Activated CD8-positive, alpha-beta T cell treated with anti-CD3 and anti-CD28 coated beads, Interleukin-2, amount 10 ng/mL, durations not matched to agents 7 days and 5 days (primary cell): ENCODE measurements around the gene LSAMP. TPM values are rescaled to one million over a fixed set of nuclear protein-coding genes. Genes with fewer than 3 reads are reported as not detected.

Source experiments
- ATAC-seq: fragments of 150-1000 bp; cut with Tn5 transposase; one replicate; pipeline ENCODE4 v1.10.0; 2021; ENCODE audit warnings: moderate library complexity
- CTCF ChIA-PET: fragments of 350-600 bp; sonication (Branson Sonifier 250); formaldehyde crosslinking; loops from one replicate; lab custom pipeline; 2021; ENCODE audit warnings: antibody characterized with exemption; lab: Charles Lee
- POLR2A ChIA-PET: fragments of 350-600 bp; sonication (Branson Sonifier 250); formaldehyde crosslinking; loops from one replicate; lab custom pipeline; 2021; ENCODE audit warnings: antibody characterized with exemption; lab: Charles Lee
- DNase-seq: peaks from one replicate; pipeline ENCODE4 v3.0.0-alpha.2; 2020
- H3K27ac Mint-ChIP-seq: one replicate; pipeline ENCODE4 v1.8.0; 2021; ENCODE audit warnings: mild to moderate bottlenecking, mixed read lengths
- H3K27me3 Mint-ChIP-seq: one replicate; pipeline ENCODE4 v1.8.0; 2021; ENCODE audit warnings: low read depth, mixed read lengths
- H3K36me3 Mint-ChIP-seq: one replicate; pipeline ENCODE4 v1.8.0; 2021; ENCODE audit warnings: low read depth, mixed read lengths
- H3K4me1 Mint-ChIP-seq: one replicate; pipeline ENCODE4 v1.8.0; 2021; ENCODE audit warnings: low read depth, mixed read lengths
- H3K4me3 Mint-ChIP-seq: one replicate; pipeline ENCODE4 v1.8.0; 2021; ENCODE audit warnings: mild to moderate bottlenecking, mixed read lengths
- H3K9me3 Mint-ChIP-seq: one replicate; pipeline ENCODE4 v1.8.0; 2022; ENCODE audit warnings: mixed read lengths; ENCODE audit not compliant: insufficient read depth
- total RNA-seq, 2 experiments: library from RNA; stranded (reverse); gene quantifications; one replicate each; pipeline ENCODE4 v1.2.3, GENCODE V29; 2021

Gene LSAMP
- total RNA-seq, 2 experiments from 2014 or later, result not detected

- H3K36me3 Mint-ChIP-seq, result no peaks in the 10 kb centered on the region
- H3K4me3 Mint-ChIP-seq, result no peak overlapping the region
- no peaks in the 10 kb centered on the region for H3K4me1 Mint-ChIP-seq
- ChIA-PET CTCF (no interaction called here), POLR2A (no interaction called here)
- no peaks in the 10 kb centered on the region for H3K27me3 Mint-ChIP-seq
- H3K9me3 Mint-ChIP-seq, result no peaks in the 10 kb centered on the region
- ATAC-seq (no peak), DNase-seq (no peak)
- no peak overlapping the region for H3K27ac Mint-ChIP-seq
Observed at GRCh38 chr3:116000311-116000710, 445.0 kb downstream of the LSAMP start.

DNA sequence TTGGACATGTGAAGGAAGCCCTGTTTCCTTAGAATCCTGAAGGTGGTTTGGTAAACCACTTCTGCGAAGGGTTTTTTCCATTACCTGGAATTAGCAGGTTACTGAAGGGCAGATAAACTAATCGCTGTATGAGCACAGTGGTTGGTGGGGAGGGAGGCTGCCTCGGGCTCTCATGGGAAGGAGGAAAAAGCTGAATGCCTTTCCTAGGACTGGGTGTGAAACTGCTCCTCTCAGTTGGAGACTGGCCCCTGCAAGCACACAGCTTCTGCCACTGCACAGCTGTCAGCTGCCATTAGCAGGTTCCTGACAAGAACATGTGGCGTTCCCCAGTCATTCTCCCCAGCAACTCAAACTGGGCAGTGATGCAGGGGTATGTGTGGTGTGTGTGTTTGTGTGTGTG is 445.7 kb downstream of the LSAMP start:
- Mint-ChIP-seq H3K4me3 (no peak overlapping the region), H3K4me1 (no peaks in the 10 kb centered on the region), H3K27ac (no peak overlapping the region), H3K9me3 (no peaks in the 10 kb centered on the region), H3K27me3 (no peaks in the 10 kb centered on the region), H3K36me3 (no peaks in the 10 kb centered on the region)
- no peak for DNase-seq
- POLR2A ChIA-PET, result no interaction called here
- CTCF ChIA-PET, result no interaction called here
- ATAC-seq, result no peak

DNA sequence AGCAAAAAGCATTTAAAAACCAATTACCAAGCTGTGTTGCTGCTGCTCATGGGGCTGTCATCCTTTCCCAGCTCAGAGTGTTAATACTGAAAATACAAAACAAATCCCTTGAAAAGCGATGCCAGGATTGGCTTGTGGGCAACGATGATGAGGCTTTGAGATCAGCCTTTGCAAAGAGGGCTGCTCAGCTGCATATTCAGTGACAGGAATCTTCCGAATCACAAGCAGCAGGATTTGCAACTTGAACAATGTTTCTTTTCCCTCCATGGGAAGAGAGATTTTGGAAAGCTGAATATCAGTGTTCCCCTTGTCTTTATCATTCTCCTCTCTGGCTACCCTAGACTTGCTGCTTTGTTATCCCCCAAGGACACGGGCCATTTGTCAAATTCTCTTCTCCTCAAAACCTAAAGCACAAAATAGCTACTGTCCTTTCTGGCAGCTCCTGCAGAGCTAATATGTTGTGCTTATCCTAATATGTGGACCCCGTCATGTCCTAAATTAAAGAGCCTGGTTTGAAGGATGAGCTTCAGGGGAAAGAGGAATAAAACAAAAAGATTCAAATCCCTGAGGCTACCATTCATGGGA is 446.2 kb downstream of the LSAMP start:
- H3K27ac Mint-ChIP-seq, result no peak overlapping the region
- H3K9me3 Mint-ChIP-seq, result no peaks in the 10 kb centered on the region
- ATAC-seq (no peak), DNase-seq (no peak)
- CTCF ChIA-PET, result no interaction called here
- no peaks in the 10 kb centered on the region for H3K4me1 Mint-ChIP-seq
- H3K27me3 Mint-ChIP-seq, result no peaks in the 10 kb centered on the region
- POLR2A ChIA-PET, result no interaction called here
- no peaks in the 10 kb centered on the region for H3K36me3 Mint-ChIP-seq
- H3K4me3 Mint-ChIP-seq, result no peak overlapping the region

- H3K4me3 Mint-ChIP-seq, result no peak overlapping the region
- ATAC-seq, result no peak
Observed at GRCh38 chr3:115996420-115997108, 448.7 kb downstream of the LSAMP start.

GRCh38 chr3:115990669-115991068 is 454.6 kb downstream of the LSAMP start:
- H3K27ac Mint-ChIP-seq, result no peak overlapping the region
- ATAC-seq, result no peak
- H3K9me3 Mint-ChIP-seq, result no peaks in the 10 kb centered on the region
- ChIA-PET POLR2A (no interaction called here), CTCF (no interaction called here)
- no peaks in the 10 kb centered on the region for H3K4me1 Mint-ChIP-seq
- H3K4me3 Mint-ChIP-seq, result no peak overlapping the region
- no peaks in the 10 kb centered on the region for H3K36me3 Mint-ChIP-seq
- H3K27me3 Mint-ChIP-seq, result no peaks in the 10 kb centered on the region
- DNase-seq, result no peak

More at GRCh38 chr3:115996420-115997108, 448.7 kb downstream of the LSAMP start:
- CTCF ChIA-PET, result no interaction called here
- POLR2A ChIA-PET, result no interaction called here
- no peaks in the 10 kb centered on the region for H3K4me1 Mint-ChIP-seq
- no peak overlapping the region for H3K27ac Mint-ChIP-seq
- no peaks in the 10 kb centered on the region for H3K27me3 Mint-ChIP-seq
- DNase-seq, result no peak
- H3K9me3 Mint-ChIP-seq, result no peaks in the 10 kb centered on the region
- no peaks in the 10 kb centered on the region for H3K36me3 Mint-ChIP-seq

- Mint-ChIP-seq H3K9me3 (no peaks in the 10 kb centered on the region), H3K4me1 (no peaks in the 10 kb centered on the region), H3K36me3 (no peaks in the 10 kb centered on the region), H3K4me3 (no peak overlapping the region), H3K27ac (no peak overlapping the region), H3K27me3 (no peaks in the 10 kb centered on the region)
- ATAC-seq, result no peak
- CTCF ChIA-PET, result no interaction called here
- POLR2A ChIA-PET, result no interaction called here
- DNase-seq, result no peak
Observed at GRCh38 chr3:115989684-115990421, 455.4 kb downstream of the LSAMP start.

GRCh38 chr3:115986555-115987207 is 458.6 kb downstream of the LSAMP start:
- Mint-ChIP-seq H3K4me3 (no peak overlapping the region), H3K27ac (no peak overlapping the region), H3K36me3 (no peaks in the 10 kb centered on the region), H3K27me3 (no peaks in the 10 kb centered on the region), H3K9me3 (no peaks in the 10 kb centered on the region), H3K4me1 (no peaks in the 10 kb centered on the region)
- POLR2A ChIA-PET, result no interaction called here
- CTCF ChIA-PET, result no interaction called here
- DNase-seq (no peak), ATAC-seq (no peak)

DNA sequence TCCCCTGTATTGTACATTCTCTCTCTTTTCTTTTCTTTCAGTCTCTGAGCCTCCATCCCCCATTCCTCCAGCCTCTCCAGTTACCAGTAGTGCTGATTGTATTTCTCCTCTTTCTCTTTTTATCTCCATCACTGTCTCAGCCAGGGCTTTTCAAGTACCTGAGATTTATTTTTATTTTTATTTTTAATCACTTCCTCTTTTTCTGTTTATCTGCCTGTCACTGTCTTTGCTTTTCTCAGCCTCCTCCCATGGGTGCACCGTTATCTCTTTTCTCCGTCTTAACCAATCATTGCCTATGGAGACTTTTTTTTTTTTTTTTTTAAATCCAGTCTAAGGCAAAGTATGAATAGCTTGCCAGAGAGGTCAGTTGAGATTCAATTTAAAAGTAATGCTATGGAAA is 462.7 kb downstream of the LSAMP start:
- ATAC-seq (no peak), DNase-seq (no peak)
- Mint-ChIP-seq H3K9me3 (no peaks in the 10 kb centered on the region), H3K36me3 (no peaks in the 10 kb centered on the region), H3K27ac (no peak overlapping the region), H3K4me3 (no peak overlapping the region), H3K27me3 (no peaks in the 10 kb centered on the region), H3K4me1 (no peaks in the 10 kb centered on the region)
- ChIA-PET POLR2A (no interaction called here), CTCF (no interaction called here)

GRCh38 chr3:115982108-115982507 is 463.2 kb downstream of the LSAMP start:
- Mint-ChIP-seq H3K9me3 (no peaks in the 10 kb centered on the region), H3K4me3 (no peak overlapping the region), H3K4me1 (no peaks in the 10 kb centered on the region), H3K36me3 (no peaks in the 10 kb centered on the region), H3K27ac (no peak overlapping the region), H3K27me3 (no peaks in the 10 kb centered on the region)
- CTCF ChIA-PET, result no interaction called here
- DNase-seq (no peak), ATAC-seq (no peak)
- POLR2A ChIA-PET, result no interaction called here

- no peak for DNase-seq
- Mint-ChIP-seq H3K4me3 (no peak overlapping the region), H3K36me3 (no peaks in the 10 kb centered on the region), H3K4me1 (no peaks in the 10 kb centered on the region), H3K9me3 (no peaks in the 10 kb centered on the region), H3K27ac (no peak overlapping the region), H3K27me3 (no peaks in the 10 kb centered on the region)
- CTCF ChIA-PET, result no interaction called here
- no peak for ATAC-seq
- POLR2A ChIA-PET, result no interaction called here
Observed at GRCh38 chr3:115980709-115981108, 464.6 kb downstream of the LSAMP start.

DNA sequence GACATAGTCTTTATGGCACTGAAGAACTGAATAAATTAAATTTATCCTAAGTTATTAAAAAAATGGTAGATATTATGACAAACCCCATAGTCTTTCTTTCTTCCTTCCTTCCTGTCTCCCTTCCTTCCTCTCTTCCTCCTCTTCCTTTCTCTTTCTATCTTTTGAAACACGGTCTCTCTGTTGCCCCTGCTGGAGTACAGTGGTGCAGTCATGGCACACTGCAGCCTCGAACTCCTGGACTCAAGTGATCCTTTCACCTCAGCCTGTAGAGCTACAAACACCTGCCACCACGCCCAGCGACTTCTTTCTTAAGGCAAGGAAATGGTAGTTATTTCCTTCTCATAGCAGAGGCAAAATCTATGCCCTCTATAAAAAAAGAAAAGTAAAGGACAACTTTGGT is 467.4 kb downstream of the LSAMP start:
- DNase-seq (no peak), ATAC-seq (no peak)
- Mint-ChIP-seq H3K36me3 (no peaks in the 10 kb centered on the region), H3K4me3 (no peak overlapping the region), H3K9me3 (no peaks in the 10 kb centered on the region), H3K27ac (no peak overlapping the region), H3K4me1 (no peaks in the 10 kb centered on the region), H3K27me3 (no peaks in the 10 kb centered on the region)
- ChIA-PET CTCF (no interaction called here), POLR2A (no interaction called here)

GRCh38 chr3:115975796-115976195 is 469.5 kb downstream of the LSAMP start:
- H3K4me3 Mint-ChIP-seq, result no peak overlapping the region
- CTCF ChIA-PET, result no interaction called here
- POLR2A ChIA-PET, result no interaction called here
- H3K4me1 Mint-ChIP-seq, result no peaks in the 10 kb centered on the region
- H3K36me3 Mint-ChIP-seq, result no peaks in the 10 kb centered on the region
- H3K27me3 Mint-ChIP-seq, result no peaks in the 10 kb centered on the region
- DNase-seq (no peak), ATAC-seq (no peak)
- no peaks in the 10 kb centered on the region for H3K9me3 Mint-ChIP-seq
- no peak overlapping the region for H3K27ac Mint-ChIP-seq
